ENCODE data around the gene ADCK2.
"Not testable (repeated sequence)": the region's sequence is repeated elsewhere in the genome, so short reads cannot be mapped to it uniquely, and the experiment has no call there.

ADCK2 gene, protein sequence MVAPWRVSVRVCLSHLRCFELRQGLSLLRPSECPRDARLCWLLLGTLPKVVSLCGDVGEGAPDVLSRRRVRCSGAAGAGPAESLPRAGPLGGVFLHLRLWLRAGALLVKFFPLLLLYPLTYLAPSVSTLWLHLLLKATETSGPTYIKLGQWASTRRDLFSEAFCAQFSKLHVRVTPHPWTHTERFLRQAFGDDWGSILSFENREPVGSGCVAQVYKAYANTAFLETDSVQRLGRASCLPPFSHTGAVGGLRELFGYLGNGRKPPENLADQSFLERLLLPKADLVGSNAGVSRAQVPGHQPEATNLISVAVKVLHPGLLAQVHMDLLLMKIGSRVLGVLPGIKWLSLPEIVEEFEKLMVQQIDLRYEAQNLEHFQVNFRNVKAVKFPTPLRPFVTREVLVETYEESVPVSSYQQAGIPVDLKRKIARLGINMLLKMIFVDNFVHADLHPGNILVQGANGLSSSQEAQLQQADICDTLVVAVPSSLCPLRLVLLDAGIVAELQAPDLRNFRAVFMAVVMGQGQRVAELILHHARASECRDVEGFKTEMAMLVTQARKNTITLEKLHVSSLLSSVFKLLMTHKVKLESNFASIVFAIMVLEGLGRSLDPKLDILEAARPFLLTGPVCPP

DNA sequence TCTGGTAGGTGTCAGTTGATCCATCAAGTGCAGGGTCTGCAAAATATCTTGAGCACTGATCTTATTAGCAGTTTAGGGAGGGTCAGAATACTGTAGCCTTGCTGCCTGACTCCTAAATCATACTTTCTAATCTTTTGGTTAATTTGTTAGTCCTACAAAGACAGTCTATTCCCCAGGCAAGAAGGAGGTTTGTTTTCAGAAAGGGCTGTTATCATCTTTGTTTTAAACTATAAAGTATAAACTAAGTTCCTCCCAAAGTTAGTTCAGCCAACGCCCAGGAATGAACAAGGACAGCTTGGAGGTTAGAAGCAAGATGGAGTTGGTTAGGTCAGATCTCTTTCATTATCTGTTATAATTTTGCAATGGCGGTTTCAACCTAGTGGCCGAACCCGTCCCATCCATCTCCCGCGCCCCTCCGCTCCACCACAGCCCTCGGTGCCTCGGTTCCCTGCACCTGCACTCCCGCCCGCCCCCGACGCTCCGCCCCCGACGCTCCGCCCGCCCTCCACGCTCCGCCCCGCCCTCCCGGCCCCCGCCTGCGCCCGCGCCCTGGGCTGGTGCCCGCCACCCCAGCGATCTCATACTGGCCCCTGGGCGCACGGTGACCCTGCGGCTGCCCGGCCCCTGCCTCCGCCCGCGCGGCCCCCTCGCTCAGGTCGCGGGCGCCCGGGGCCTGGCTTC, at the start of gene ADCK2:
Gene ADCK2, plus strand, starts transcription at position 564 of the 681 bp plus-strand sequence. CDS start 386 bp downstream, outside the sequence.
- H3K36me3 ChIP-seq (ENCODE audit: control insufficient read depth, insufficient read depth, low read length) = no peaks in the 10 kb centered on the region
- H3K9me3 ChIP-seq (ENCODE audit: control insufficient read depth, insufficient read depth, low read depth, low read length) = no peaks in the 10 kb centered on the region
- peaks cover 17% of the 10 kb centered on the region for H3K4me1 ChIP-seq (ENCODE audit: control insufficient read depth, insufficient read depth, low read length)
- H3K27ac ChIP-seq (ENCODE audit: low read depth, low read length) = no peak within 1 kb of the TSS
- H3K9ac ChIP-seq (ENCODE audit: low read length) = peak within 1 kb of the TSS; percentile 45
- peaks cover 12% of the 10 kb centered on the region; the same call in 1 of the 2 replicates for H3K27me3 ChIP-seq (ENCODE audit: control insufficient read depth, insufficient read depth, low read length)
- peak within 1 kb of the TSS; percentile 88 for H3K4me3 ChIP-seq (ENCODE audit: low read depth, low read length)

DNA sequence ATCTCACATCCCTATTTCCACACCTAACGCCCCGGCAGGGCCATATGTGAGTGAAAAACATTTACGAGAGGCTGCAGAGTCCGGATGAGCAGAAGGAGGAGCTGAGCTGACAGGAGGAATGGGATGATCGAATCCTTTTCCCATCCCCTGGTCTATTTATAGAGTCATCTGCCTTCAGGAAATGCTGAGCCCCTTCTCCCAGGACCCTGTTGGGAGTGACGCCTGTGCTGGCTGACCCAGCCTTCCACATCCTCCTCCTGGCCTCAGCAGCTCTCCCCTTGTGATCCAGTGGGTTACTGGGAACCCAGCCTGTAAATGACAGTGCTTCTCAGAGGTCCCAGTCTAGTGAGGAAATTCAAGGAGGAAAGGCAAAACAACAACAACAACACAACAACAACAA, 48.8 kb upstream of the ADCK2 start:
- Histone ChIP-seq H3K27ac (ENCODE audit: low read depth, low read length) (no peak overlapping the region), H3K4me3 (ENCODE audit: low read depth, low read length) (no peak overlapping the region), H3K9me3 (ENCODE audit: control insufficient read depth, insufficient read depth, low read depth, low read length) (no peaks in the 10 kb centered on the region), H3K27me3 (ENCODE audit: control insufficient read depth, insufficient read depth, low read length) (no peaks in the 10 kb centered on the region), H3K9ac (ENCODE audit: low read length) (peak overlapping the region; percentile 14), H3K4me1 (ENCODE audit: control insufficient read depth, insufficient read depth, low read length) (peaks cover 28% of the 10 kb centered on the region), H3K36me3 (ENCODE audit: control insufficient read depth, insufficient read depth, low read length) (no peaks in the 10 kb centered on the region)

DNA sequence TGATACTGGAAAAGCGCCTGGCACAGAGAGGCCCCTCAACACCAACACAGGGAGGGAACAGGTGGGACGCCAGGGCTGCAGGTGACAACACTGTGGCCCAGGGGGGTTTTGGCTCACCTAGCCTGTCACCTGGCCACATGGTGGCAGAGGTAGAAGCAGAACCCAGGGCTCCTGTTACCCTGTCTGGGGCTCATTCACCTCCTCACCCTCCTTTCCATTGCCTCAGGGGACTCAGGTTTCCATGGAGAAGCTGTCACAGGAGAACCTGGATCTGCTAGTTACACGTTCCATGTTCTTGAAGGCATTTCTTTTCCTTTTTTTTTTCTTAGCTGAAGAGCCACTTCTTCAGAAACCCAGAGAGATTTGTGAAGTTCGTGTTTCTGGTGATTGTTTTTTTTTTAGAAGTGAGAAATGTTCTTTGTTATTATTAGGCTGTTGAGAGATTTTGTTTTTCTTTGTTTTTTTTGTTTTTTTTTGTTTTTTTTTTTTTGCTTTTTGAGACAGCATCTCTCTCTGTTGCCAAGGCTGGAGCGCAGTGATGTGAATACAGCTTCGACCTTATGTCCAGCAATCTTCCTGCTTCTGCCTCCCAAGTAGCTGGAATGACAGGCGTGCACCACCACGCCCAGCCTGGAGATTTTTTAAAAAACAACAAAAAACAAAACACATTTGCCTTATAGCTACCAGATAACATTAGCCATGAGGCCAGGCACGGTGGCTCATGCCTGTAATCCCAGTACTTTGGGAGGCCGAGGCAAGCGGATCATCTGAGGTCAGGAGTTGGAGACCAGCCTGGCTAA, 48.2 kb upstream of the ADCK2 start:
- Histone ChIP-seq H3K4me1 (ENCODE audit: control insufficient read depth, insufficient read depth, low read length) (peaks cover 28% of the 10 kb centered on the region), H3K27me3 (ENCODE audit: control insufficient read depth, insufficient read depth, low read length) (no peaks in the 10 kb centered on the region), H3K36me3 (ENCODE audit: control insufficient read depth, insufficient read depth, low read length) (no peaks in the 10 kb centered on the region), H3K4me3 (ENCODE audit: low read depth, low read length) (no peak overlapping the region), H3K27ac (ENCODE audit: low read depth, low read length) (no peak overlapping the region; the same call in 1 of the 2 replicates), H3K9ac (ENCODE audit: low read length) (peak overlapping the region; percentile 14), H3K9me3 (ENCODE audit: control insufficient read depth, insufficient read depth, low read depth, low read length) (no peaks in the 10 kb centered on the region)

DNA sequence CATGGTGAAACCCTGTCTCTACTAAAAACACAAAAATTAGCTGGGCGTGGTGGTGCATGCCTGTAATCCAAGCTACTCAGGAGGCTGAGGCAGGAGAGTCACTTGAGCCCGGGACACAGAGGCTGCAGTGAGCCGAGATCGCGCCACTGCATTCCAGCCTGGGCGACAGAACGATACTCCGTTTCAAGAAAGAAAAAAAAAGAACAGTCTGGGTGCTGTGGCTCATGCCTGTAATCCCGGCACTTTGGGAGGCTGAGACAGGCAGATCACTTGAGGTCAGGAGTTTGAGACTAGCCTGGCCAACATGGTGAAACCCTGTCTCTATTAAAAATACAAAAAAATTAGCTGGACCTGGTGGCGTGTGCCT, 47.6 kb upstream of the ADCK2 start:
- H3K9ac ChIP-seq (ENCODE audit: low read length); H3K27me3 ChIP-seq (ENCODE audit: control insufficient read depth, insufficient read depth, low read length); H3K4me3 ChIP-seq (ENCODE audit: low read depth, low read length); H3K36me3 ChIP-seq (ENCODE audit: control insufficient read depth, insufficient read depth, low read length); H3K9me3 ChIP-seq (ENCODE audit: control insufficient read depth, insufficient read depth, low read depth, low read length): not testable (repeated sequence)
- Histone ChIP-seq H3K4me1 (ENCODE audit: control insufficient read depth, insufficient read depth, low read length) (peaks cover 28% of the 10 kb centered on the region), H3K27ac (ENCODE audit: low read depth, low read length) (peak overlapping the region; percentile 85; the same call in 1 of the 2 replicates)

DNA sequence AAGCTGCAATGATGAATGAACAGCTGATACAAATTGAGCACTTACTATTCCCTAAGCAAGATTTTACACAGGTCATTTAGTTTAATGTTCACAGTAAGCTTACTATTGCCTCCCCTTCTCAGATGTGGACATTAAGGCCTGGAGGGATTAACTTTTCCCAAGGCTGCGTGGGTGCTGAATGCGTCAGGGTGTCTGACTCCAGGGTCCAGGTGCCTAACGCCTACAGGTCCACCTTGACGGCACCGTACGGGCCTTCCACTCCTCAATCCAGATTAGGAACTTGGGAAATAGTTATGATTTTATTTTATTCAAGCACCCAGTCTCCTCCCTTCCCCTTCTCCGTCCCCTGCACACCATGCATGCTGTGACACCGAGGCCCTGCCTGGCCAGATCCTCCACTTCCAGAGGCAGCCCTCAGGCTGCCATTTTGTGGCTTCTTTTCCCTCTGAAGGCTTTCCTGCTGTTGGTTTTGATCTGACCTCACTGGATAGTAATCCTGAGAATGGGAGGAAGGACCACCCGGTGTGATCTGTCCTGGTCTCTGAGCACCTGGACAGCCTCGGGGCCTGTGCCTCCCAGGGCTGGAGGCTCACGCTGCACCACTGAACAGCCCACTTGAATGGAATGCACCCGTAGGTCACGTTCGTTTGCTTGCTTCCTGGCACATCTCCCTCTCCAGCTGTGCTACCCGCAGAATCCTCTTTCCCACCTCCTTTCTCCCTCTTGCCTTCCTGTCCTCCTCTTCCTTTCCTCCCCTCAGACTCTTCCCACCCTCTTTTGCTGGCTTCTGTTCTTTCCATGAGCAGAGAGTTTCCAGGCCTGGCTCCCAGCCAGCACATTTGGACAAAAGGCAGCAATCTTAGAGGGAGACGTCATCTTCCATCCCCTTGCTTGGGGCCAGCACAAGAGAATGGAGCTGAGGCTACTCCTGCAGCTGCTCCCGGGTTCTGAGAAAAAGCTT, 46.6 kb upstream of the ADCK2 start:
- no peaks in the 10 kb centered on the region for H3K27me3 ChIP-seq (ENCODE audit: control insufficient read depth, insufficient read depth, low read length)
- peak overlapping the region; percentile 85 for H3K27ac ChIP-seq (ENCODE audit: low read depth, low read length)

DNA sequence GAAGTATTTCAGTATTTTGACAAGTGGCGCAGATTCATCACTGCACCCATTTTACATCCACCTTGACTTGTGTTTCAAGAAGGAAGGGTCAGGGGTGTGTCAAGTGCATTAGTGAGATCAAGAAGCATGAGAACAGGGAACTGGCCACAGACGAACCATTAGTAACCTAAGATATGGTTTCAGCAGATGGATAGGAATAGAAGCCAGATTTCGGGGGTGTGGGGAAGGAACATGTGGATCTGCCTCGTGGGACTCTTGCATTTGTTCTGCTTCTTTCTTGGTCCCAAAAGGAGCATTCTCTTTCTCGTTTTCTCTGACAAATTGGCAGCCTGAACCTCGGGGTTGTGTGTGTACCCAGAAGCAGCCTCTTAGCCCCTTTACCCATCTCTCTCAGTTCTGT, 41.7 kb upstream of the ADCK2 start:
- no peak overlapping the region for H3K4me3 ChIP-seq (ENCODE audit: low read depth, low read length)
- H3K9me3 ChIP-seq (ENCODE audit: control insufficient read depth, insufficient read depth, low read depth, low read length) = no peaks in the 10 kb centered on the region
- no peak overlapping the region for H3K27ac ChIP-seq (ENCODE audit: low read depth, low read length)
- H3K9ac ChIP-seq (ENCODE audit: low read length) = no peak overlapping the region
- no peaks in the 10 kb centered on the region for H3K36me3 ChIP-seq (ENCODE audit: control insufficient read depth, insufficient read depth, low read length)
- H3K27me3 ChIP-seq (ENCODE audit: control insufficient read depth, insufficient read depth, low read length) = no peaks in the 10 kb centered on the region
- peaks cover 21% of the 10 kb centered on the region for H3K4me1 ChIP-seq (ENCODE audit: control insufficient read depth, insufficient read depth, low read length)

More for the DNA sequence above, 46.6 kb upstream of the ADCK2 start:
- peak overlapping the region; percentile 70 for H3K9ac ChIP-seq (ENCODE audit: low read length)
- H3K4me3 ChIP-seq (ENCODE audit: low read depth, low read length) = no peak overlapping the region
- H3K36me3 ChIP-seq (ENCODE audit: control insufficient read depth, insufficient read depth, low read length) = no peaks in the 10 kb centered on the region
- peaks cover 28% of the 10 kb centered on the region for H3K4me1 ChIP-seq (ENCODE audit: control insufficient read depth, insufficient read depth, low read length)
- H3K9me3 ChIP-seq (ENCODE audit: control insufficient read depth, insufficient read depth, low read depth, low read length) = no peaks in the 10 kb centered on the region

DNA sequence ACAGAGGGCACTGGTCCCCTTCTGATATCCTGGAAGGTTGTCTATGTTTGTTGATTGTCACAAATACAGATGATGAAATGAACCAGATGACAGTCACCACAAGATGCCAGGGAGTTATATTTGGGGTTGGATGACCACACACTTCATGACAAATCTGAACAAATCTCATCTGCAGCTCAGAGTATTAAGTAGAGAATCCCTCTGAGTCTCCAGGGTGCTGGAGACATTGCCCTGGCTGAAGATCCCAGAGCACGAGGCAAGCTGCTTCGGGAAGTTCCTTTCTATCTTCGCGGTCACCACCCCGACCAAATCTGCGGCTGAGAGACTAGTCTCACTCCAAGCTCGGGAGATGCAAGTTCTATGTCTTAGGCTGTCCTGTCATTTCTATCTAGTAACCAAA, 41.1 kb upstream of the ADCK2 start:
- no peaks in the 10 kb centered on the region for H3K27me3 ChIP-seq (ENCODE audit: control insufficient read depth, insufficient read depth, low read length)
- no peak overlapping the region for H3K4me3 ChIP-seq (ENCODE audit: low read depth, low read length)
- peaks cover 20% of the 10 kb centered on the region for H3K4me1 ChIP-seq (ENCODE audit: control insufficient read depth, insufficient read depth, low read length)
- H3K9ac ChIP-seq (ENCODE audit: low read length) = no peak overlapping the region
- H3K27ac ChIP-seq (ENCODE audit: low read depth, low read length) = no peak overlapping the region
- no peaks in the 10 kb centered on the region for H3K9me3 ChIP-seq (ENCODE audit: control insufficient read depth, insufficient read depth, low read depth, low read length)
- H3K36me3 ChIP-seq (ENCODE audit: control insufficient read depth, insufficient read depth, low read length) = no peaks in the 10 kb centered on the region

DNA sequence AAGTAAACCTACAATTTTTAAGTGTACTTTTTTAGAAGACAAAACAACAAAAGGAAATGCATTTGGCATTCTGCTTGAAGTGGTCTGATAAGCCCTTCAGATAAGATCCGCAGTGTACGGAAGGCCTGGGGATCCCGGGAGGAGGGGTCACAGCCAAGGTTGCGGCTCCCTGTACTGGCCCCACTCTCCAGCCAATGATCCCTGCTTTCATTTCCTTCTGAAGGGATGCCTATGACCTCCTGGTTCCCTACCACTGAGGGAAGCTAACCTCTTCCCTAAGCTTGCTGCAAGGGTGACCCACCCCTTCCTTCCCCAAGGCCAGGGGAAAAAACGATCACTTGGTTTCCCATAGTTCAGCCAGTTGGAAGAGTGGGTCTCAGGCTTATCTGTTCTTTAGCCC, 37.4 kb upstream of the ADCK2 start:
- H3K9me3 ChIP-seq (ENCODE audit: control insufficient read depth, insufficient read depth, low read depth, low read length) = no peaks in the 10 kb centered on the region
- H3K36me3 ChIP-seq (ENCODE audit: control insufficient read depth, insufficient read depth, low read length) = no peaks in the 10 kb centered on the region
- H3K27me3 ChIP-seq (ENCODE audit: control insufficient read depth, insufficient read depth, low read length) = peaks cover 6% of the 10 kb centered on the region; the same call in 1 of the 2 replicates
- H3K9ac ChIP-seq (ENCODE audit: low read length) = peak overlapping the region; percentile 43
- no peak overlapping the region for H3K4me3 ChIP-seq (ENCODE audit: low read depth, low read length)
- H3K4me1 ChIP-seq (ENCODE audit: control insufficient read depth, insufficient read depth, low read length) = peaks cover 37% of the 10 kb centered on the region
- H3K27ac ChIP-seq (ENCODE audit: low read depth, low read length) = peak overlapping the region; percentile 13; the same call in 1 of the 2 replicates

DNA sequence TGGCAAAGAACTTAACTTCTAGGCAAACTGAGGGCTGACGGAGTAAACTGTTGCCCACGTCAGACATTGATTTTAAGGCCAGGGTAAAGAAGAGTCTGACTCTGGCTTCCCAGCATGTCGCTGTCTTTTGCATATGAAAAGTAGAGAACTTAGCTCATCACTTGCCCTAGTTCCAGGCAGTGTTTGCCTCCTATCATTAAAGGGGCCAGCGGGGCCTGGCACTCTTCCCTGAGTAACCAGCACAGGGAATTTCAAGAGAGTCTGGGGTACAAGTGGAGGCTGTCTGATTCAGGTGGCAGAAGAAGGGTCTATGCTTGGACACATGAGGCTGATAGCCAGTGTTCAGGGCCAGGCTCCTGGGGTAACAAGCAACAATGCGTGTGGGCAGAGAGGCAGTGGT, 36.9 kb upstream of the ADCK2 start:
- no peaks in the 10 kb centered on the region for H3K36me3 ChIP-seq (ENCODE audit: control insufficient read depth, insufficient read depth, low read length)
- H3K4me3 ChIP-seq (ENCODE audit: low read depth, low read length) = no peak overlapping the region
- H3K27ac ChIP-seq (ENCODE audit: low read depth, low read length) = peak overlapping the region; percentile 13; the same call in 1 of the 2 replicates
- peaks cover 6% of the 10 kb centered on the region; the same call in 1 of the 2 replicates for H3K27me3 ChIP-seq (ENCODE audit: control insufficient read depth, insufficient read depth, low read length)
- peaks cover 37% of the 10 kb centered on the region for H3K4me1 ChIP-seq (ENCODE audit: control insufficient read depth, insufficient read depth, low read length)
- peak overlapping the region; percentile 43 for H3K9ac ChIP-seq (ENCODE audit: low read length)
- H3K9me3 ChIP-seq (ENCODE audit: control insufficient read depth, insufficient read depth, low read depth, low read length) = no peaks in the 10 kb centered on the region

DNA sequence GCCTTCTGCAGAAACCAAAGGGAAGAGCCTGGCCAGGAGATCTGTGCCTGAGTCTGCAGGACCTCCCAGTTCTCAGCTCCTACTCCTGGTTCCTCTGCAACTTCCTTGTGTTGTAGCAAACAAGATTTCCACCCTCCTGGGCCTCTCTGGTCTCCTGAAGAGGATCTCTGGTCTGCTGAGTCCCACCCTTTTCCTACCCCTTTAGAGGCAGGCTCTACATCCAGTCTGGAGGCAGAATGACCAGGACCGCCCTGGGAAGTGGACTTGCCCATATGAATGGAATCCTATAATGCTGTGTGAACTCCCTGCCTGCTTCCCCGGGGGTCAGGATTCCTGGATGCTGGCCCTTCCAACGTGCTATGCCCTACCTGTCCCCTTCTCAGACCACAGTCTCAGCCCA, 35.3 kb upstream of the ADCK2 start:
- peaks cover 16% of the 10 kb centered on the region; the same call in 1 of the 2 replicates for H3K27me3 ChIP-seq (ENCODE audit: control insufficient read depth, insufficient read depth, low read length)
- no peaks in the 10 kb centered on the region for H3K9me3 ChIP-seq (ENCODE audit: control insufficient read depth, insufficient read depth, low read depth, low read length)
- H3K27ac ChIP-seq (ENCODE audit: low read depth, low read length) = no peak overlapping the region
- no peaks in the 10 kb centered on the region for H3K36me3 ChIP-seq (ENCODE audit: control insufficient read depth, insufficient read depth, low read length)
- H3K4me1 ChIP-seq (ENCODE audit: control insufficient read depth, insufficient read depth, low read length) = peaks cover 46% of the 10 kb centered on the region
- H3K9ac ChIP-seq (ENCODE audit: low read length) = no peak overlapping the region
- no peak overlapping the region for H3K4me3 ChIP-seq (ENCODE audit: low read depth, low read length)

Measured in HUES6 (cell line).